IMR-90 (cell line): ENCODE results near the gene ARHGAP28.

Source experiments
- CTCF ChIP-seq: conservative IDR thresholded peaks from 2 replicates; pipeline ENCODE4 v1.5.1; 2012; ENCODE audit warnings: mild to moderate bottlenecking, low read depth, low read length, improper control_type of control experiment
- POLR2A ChIP-seq: IDR thresholded peaks from 2 replicates; pipeline ENCODE4 v1.6.1; 2012; ENCODE audit warnings: mild to moderate bottlenecking, low read depth, low read length
- RAD21 ChIP-seq: IDR thresholded peaks from 2 replicates; pipeline ENCODE4 v1.6.1; 2012; ENCODE audit warnings: low read length, improper control_type of control experiment

GRCh38 chr18:6763524-6763923 is 34.0 kb downstream of the ARHGAP28 start:
- TF ChIP-seq CTCF (no peak), RAD21 (no peak), POLR2A (no peak)
